CD8-positive, alpha-beta memory T cell (primary cell): ENCODE results near the gene DEK. TPM values are rescaled to one million over a fixed set of nuclear protein-coding genes. Genes with fewer than 3 reads are reported as not detected.

Experiments
- CTCF ChIA-PET: fragments of 350-600 bp; sonication (Branson Sonifier 250); formaldehyde crosslinking; loops from one replicate; lab custom pipeline; 2021; ENCODE audit warnings: antibody characterized with exemption; lab: Charles Lee
- POLR2A ChIA-PET: fragments of 350-600 bp; sonication (Branson Sonifier 250); formaldehyde crosslinking; loops from one replicate; lab custom pipeline; 2021; ENCODE audit warnings: antibody characterized with exemption; lab: Charles Lee
- DNase-seq, 5 donors: peaks; one replicate each; pipeline versions ENCODE4 v3.0.0 to v3.0.0-alpha.2; 2020 to 2022; ENCODE audit warnings: mixed read lengths in 1 of 5
- H3K27ac ChIP-seq: one replicate; pipeline ENCODE4 v1.7.0; 2013; ENCODE audit warnings: low read depth, mild to moderate bottlenecking, low read length, moderate library complexity
- H3K27me3 ChIP-seq: 2 replicates; pipeline ENCODE4 v1.7.0; 2013; ENCODE audit warnings: low read length, mild to moderate bottlenecking; ENCODE audit not compliant: insufficient read depth, poor library complexity, severe bottlenecking
- H3K36me3 ChIP-seq: 2 replicates; pipeline ENCODE4 v1.7.0; 2013; ENCODE audit warnings: mild to moderate bottlenecking, low read length, moderate library complexity; ENCODE audit not compliant: insufficient read depth
- H3K4me1 ChIP-seq: 2 replicates; pipeline ENCODE4 v1.7.0; 2013; ENCODE audit warnings: mild to moderate bottlenecking, low read length, moderate library complexity; ENCODE audit not compliant: insufficient read depth
- H3K4me3 ChIP-seq: 2 replicates; pipeline ENCODE4 v1.7.0; 2013; ENCODE audit warnings: mild to moderate bottlenecking, low read length
- H3K9me3 ChIP-seq: 2 replicates; pipeline ENCODE4 v1.7.0; 2013; ENCODE audit warnings: mild to moderate bottlenecking, low read length
- H3K27ac Mint-ChIP-seq, 8 donors: one replicate each; pipeline ENCODE4 v1.8.0; 2020 to 2021; ENCODE audit warnings: mixed read lengths in 8 of 8, mild to moderate bottlenecking in 6 of 8, inconsistent platforms in 3 of 8, moderate library complexity in 3 of 8
- H3K27me3 Mint-ChIP-seq, 2 donors: one replicate each; pipeline ENCODE4 v1.8.0; 2020 to 2021; ENCODE audit warnings: mixed read lengths in 2 of 2, mild to moderate bottlenecking in 1 of 2, moderate library complexity in 1 of 2
- H3K36me3 Mint-ChIP-seq, 3 donors: one replicate each; pipeline ENCODE4 v1.8.0; 2020 to 2021; ENCODE audit warnings: mixed read lengths in 3 of 3, inconsistent platforms in 1 of 3, mild to moderate bottlenecking in 1 of 3
- H3K4me1 Mint-ChIP-seq, 3 donors: one replicate each; pipeline ENCODE4 v1.8.0; 2020 to 2021; ENCODE audit warnings: mixed read lengths in 3 of 3, inconsistent platforms in 1 of 3, mild to moderate bottlenecking in 1 of 3
- H3K4me3 Mint-ChIP-seq, 7 donors: one replicate each; pipeline ENCODE4 v1.8.0; 2020 to 2021; ENCODE audit warnings: mixed read lengths in 7 of 7, mild to moderate bottlenecking in 6 of 7, moderate library complexity in 4 of 7, inconsistent platforms in 2 of 7
- H3K9me3 Mint-ChIP-seq, 5 donors: one replicate each; pipeline ENCODE4 v1.8.0; 2020 to 2022; ENCODE audit warnings: mixed read lengths in 5 of 5, mild to moderate bottlenecking in 3 of 5, moderate library complexity in 2 of 5, inconsistent platforms in 1 of 5
- polyA plus RNA-seq: library from polyadenylated mRNA; unstranded; fragments of 300-500 nt; fragmentation: Illumina TruSeq; gene quantifications from one replicate; pipeline ENCODE4 v1.2.3, GENCODE V29; 2021
- total RNA-seq, 2 experiments: library from RNA; stranded (reverse); gene quantifications; one replicate each; pipeline ENCODE4 v1.2.3, GENCODE V29; 2021

DEK gene
- total and polyA plus RNA-seq, 3 experiments from 2014 or later, result 90.3 to 181 (median 174) TPM

GRCh38 chr6:18186540-18187250, 77.6 kb downstream of the DEK start:
- CTCF ChIA-PET, result no interaction called here
- Mint-ChIP-seq H3K4me1 (no peaks in the 10 kb centered on the region), H3K9me3 (no peaks in the 10 kb centered on the region), H3K36me3 (peaks cover 13 to 64% (median 16%) of the 10 kb centered on the region in 3 donors), H3K27ac (peak overlapping the region in 1 of 8 donors; percentile 4), H3K27me3 (peaks cover 0 to 2% of the 10 kb centered on the region in 2 donors), H3K4me3 (no peak overlapping the region)
- H3K36me3 ChIP-seq, result no peaks in the 10 kb centered on the region
- no peak overlapping the region for H3K27ac ChIP-seq
- no peak overlapping the region for H3K4me3 ChIP-seq
- no peaks in the 10 kb centered on the region for H3K4me1 ChIP-seq
- no peaks in the 10 kb centered on the region for H3K27me3 ChIP-seq
- no peak for DNase-seq
- no peaks in the 10 kb centered on the region for H3K9me3 ChIP-seq
- POLR2A ChIA-PET, result no interaction called here

DNA sequence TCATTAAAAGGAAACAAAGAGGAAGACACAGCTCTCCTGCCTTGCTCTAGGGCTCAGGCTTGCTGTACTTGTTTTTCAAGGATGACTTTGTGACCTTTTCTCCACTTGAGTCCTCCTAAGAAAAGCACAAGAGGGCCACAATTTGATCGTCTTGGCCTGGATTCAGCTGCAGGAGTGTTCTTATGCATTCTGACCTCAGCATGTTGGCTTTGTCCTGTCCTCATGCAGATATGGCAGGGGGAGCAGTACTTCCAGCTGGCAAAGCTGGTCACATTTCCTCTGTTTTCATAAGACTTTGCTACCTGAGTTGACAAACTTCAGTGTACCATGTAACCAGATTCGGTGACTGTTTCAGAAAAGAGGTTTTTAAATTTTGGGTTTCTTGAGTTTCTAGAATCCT, 78.3 kb downstream of the DEK start:
- no peaks in the 10 kb centered on the region for H3K9me3 ChIP-seq
- Mint-ChIP-seq H3K27me3 (peaks cover 0 to 2% of the 10 kb centered on the region in 2 donors), H3K36me3 (peaks cover 13 to 61% (median 13%) of the 10 kb centered on the region in 3 donors), H3K4me3 (no peak overlapping the region), H3K9me3 (no peaks in the 10 kb centered on the region), H3K4me1 (no peaks in the 10 kb centered on the region), H3K27ac (no peak overlapping the region)
- H3K4me1 ChIP-seq, result no peaks in the 10 kb centered on the region
- no peak overlapping the region for H3K4me3 ChIP-seq
- H3K36me3 ChIP-seq, result no peaks in the 10 kb centered on the region
- POLR2A ChIA-PET, result no interaction called here
- no peak overlapping the region for H3K27ac ChIP-seq
- CTCF ChIA-PET, result no interaction called here
- no peak for DNase-seq
- H3K27me3 ChIP-seq, result no peaks in the 10 kb centered on the region

DNA sequence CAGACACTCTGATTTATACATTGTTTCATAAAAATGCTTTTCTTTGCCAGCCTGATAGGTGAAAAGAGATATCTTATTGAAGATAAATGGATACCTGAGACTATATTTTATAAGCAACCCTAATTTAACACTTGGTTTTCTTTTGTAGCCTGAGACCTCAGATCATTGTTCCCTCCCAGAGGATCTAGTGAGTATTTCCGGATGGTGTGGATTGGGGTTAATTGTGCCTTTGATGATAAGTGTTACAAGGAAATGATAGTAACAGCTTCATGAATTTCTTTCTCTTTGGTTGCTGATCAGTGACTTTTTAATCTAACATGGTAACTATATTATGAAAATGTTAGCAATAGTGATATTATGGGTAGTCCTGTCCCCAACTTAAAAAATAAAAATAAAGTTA, 78.7 kb downstream of the DEK start:
- Histone ChIP-seq H3K4me3 (no peak overlapping the region), H3K27ac (no peak overlapping the region), H3K9me3 (no peaks in the 10 kb centered on the region), H3K36me3 (no peaks in the 10 kb centered on the region), H3K4me1 (no peaks in the 10 kb centered on the region), H3K27me3 (no peaks in the 10 kb centered on the region)
- POLR2A ChIA-PET, result no interaction called here
- Mint-ChIP-seq H3K4me3 (no peak overlapping the region), H3K9me3 (no peaks in the 10 kb centered on the region), H3K4me1 (no peaks in the 10 kb centered on the region), H3K36me3 (peaks cover 16 to 63% (median 17%) of the 10 kb centered on the region in 3 donors), H3K27ac (no peak overlapping the region), H3K27me3 (peaks cover 0 to 2% of the 10 kb centered on the region in 2 donors)
- DNase-seq, result no peak
- CTCF ChIA-PET, result no interaction called here

DNA sequence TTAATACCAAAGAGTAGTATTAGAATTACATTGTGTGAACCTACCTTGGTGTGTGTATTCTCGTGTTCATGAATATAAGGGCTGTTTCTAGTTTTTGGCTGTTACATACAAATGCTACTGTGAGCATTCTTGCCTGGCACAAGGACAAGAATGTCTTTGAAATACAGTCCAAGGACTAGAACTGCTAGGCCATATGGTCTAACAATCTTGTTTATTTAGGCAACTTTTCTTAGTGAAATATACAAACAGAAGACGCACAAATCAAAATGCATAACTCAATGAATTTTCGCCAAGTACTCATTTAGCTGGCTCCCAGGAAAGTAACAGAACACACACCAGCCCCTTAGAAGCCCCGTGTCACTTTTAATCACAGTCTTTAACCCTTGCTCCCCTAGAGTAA, 80.6 kb downstream of the DEK start:
- DNase-seq, result no peak
- CTCF ChIA-PET, result no interaction called here
- peaks cover 0 to 2% of the 10 kb centered on the region in 2 donors for H3K27me3 Mint-ChIP-seq
- H3K4me1 Mint-ChIP-seq, result peaks cover under 1 to 8% (median 5%) of the 10 kb centered on the region in 3 donors
- Histone ChIP-seq H3K4me1 (no peaks in the 10 kb centered on the region), H3K4me3 (no peak overlapping the region), H3K9me3 (no peaks in the 10 kb centered on the region), H3K27ac (no peak overlapping the region), H3K27me3 (no peaks in the 10 kb centered on the region), H3K36me3 (no peaks in the 10 kb centered on the region)
- H3K4me3 Mint-ChIP-seq, result no peak overlapping the region
- POLR2A ChIA-PET, result no interaction called here
- H3K9me3 Mint-ChIP-seq, result no peaks in the 10 kb centered on the region
- peaks cover 19 to 67% (median 25%) of the 10 kb centered on the region in 3 donors for H3K36me3 Mint-ChIP-seq
- no peak overlapping the region for H3K27ac Mint-ChIP-seq

GRCh38 chr6:18182568-18182967, 81.8 kb downstream of the DEK start:
- Histone ChIP-seq H3K27ac (no peak overlapping the region), H3K27me3 (no peaks in the 10 kb centered on the region), H3K36me3 (no peaks in the 10 kb centered on the region), H3K9me3 (no peaks in the 10 kb centered on the region), H3K4me3 (no peak overlapping the region), H3K4me1 (no peaks in the 10 kb centered on the region)
- ChIA-PET CTCF (no interaction called here), POLR2A (no interaction called here)
- no peak overlapping the region for H3K27ac Mint-ChIP-seq
- DNase-seq, result no peak
- H3K27me3 Mint-ChIP-seq, result peaks cover 0 to 2% of the 10 kb centered on the region in 2 donors
- H3K4me1 Mint-ChIP-seq, result peaks cover 4 to 11% (median 10%) of the 10 kb centered on the region in 3 donors
- no peak overlapping the region for H3K4me3 Mint-ChIP-seq
- peaks cover 21 to 66% (median 22%) of the 10 kb centered on the region in 3 donors for H3K36me3 Mint-ChIP-seq
- no peaks in the 10 kb centered on the region for H3K9me3 Mint-ChIP-seq

- ChIA-PET CTCF (no interaction called here), POLR2A (no interaction called here)
- Histone ChIP-seq H3K4me1 (no peaks in the 10 kb centered on the region), H3K4me3 (no peak overlapping the region), H3K36me3 (no peaks in the 10 kb centered on the region), H3K9me3 (no peaks in the 10 kb centered on the region), H3K27ac (no peak overlapping the region), H3K27me3 (no peaks in the 10 kb centered on the region)
- Mint-ChIP-seq H3K4me3 (no peak overlapping the region), H3K27ac (peak overlapping the region in 1 of 8 donors; percentile 53), H3K36me3 (peaks cover 31 to 65% (median 31%) of the 10 kb centered on the region in 3 donors), H3K27me3 (peaks cover 0 to 2% of the 10 kb centered on the region in 2 donors), H3K4me1 (peaks cover 7 to 27% (median 26%) of the 10 kb centered on the region in 3 donors), H3K9me3 (no peaks in the 10 kb centered on the region)
- DNase-seq, result no peak
These were observed 84.5 kb downstream of the DEK start for GRCh38 chr6:18179770-18180356.

DNA sequence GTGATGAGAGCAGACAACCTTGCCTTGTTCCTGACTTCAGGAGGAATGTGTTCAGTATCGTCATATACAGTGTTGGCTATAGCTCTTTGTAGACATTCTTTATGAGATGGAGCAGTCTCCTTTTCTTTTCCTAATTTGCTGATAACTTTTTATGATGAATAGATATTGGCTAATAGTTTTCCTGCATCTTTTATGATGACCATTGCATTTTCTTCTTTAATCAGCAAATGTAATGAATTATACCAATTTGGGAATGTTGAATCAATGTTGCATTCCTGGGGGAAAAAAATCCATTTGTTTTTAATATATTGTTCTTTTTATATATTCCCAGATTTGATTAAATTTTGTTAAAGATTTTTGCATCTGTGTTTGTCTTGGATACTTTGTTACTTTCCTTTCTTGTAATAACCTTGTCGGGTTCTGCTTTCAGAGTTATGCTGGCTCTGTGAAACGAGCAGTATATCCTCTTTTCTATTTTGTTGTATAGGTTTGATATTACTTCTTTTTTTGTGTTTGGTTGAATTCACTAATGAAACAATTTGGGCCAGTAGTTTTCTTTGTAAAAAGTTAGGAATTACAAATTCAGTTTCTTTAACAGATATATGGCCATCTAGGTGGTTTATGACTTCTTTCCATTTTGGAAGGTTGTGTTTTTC, 85.2 kb downstream of the DEK start:
- Histone ChIP-seq H3K27me3 (no peaks in the 10 kb centered on the region), H3K9me3 (no peaks in the 10 kb centered on the region), H3K36me3 (no peaks in the 10 kb centered on the region), H3K4me1 (no peaks in the 10 kb centered on the region), H3K27ac (no peak overlapping the region), H3K4me3 (no peak overlapping the region)
- POLR2A ChIA-PET, result no interaction called here
- CTCF ChIA-PET, result no interaction called here
- H3K4me1 Mint-ChIP-seq, result peaks cover 7 to 27% (median 26%) of the 10 kb centered on the region in 3 donors
- peaks cover 33 to 70% (median 36%) of the 10 kb centered on the region in 3 donors for H3K36me3 Mint-ChIP-seq
- H3K4me3 Mint-ChIP-seq, result no peak overlapping the region
- peaks cover 0 to 2% of the 10 kb centered on the region in 2 donors for H3K27me3 Mint-ChIP-seq
- no peak for DNase-seq
- peak overlapping the region in 1 of 8 donors; percentile 53 for H3K27ac Mint-ChIP-seq
- no peaks in the 10 kb centered on the region for H3K9me3 Mint-ChIP-seq
